ENCODE measurements around the gene DNAJC18. TPM values are rescaled to one million over a fixed set of nuclear protein-coding genes. Genes with fewer than 3 reads are reported as not detected.
A peak's percentile ranks its signal among the peaks of the same experiment; 100 is the strongest.
"Not testable (repeated sequence)": the region's sequence is repeated elsewhere in the genome, so short reads cannot be mapped to it uniquely, and the experiment has no call there.

The DNAJC18 gene
- total and polyA plus RNA-seq, 5 experiments from 2014 or later = 2.8 to 9.1 (median 5.1) TPM

DNA sequence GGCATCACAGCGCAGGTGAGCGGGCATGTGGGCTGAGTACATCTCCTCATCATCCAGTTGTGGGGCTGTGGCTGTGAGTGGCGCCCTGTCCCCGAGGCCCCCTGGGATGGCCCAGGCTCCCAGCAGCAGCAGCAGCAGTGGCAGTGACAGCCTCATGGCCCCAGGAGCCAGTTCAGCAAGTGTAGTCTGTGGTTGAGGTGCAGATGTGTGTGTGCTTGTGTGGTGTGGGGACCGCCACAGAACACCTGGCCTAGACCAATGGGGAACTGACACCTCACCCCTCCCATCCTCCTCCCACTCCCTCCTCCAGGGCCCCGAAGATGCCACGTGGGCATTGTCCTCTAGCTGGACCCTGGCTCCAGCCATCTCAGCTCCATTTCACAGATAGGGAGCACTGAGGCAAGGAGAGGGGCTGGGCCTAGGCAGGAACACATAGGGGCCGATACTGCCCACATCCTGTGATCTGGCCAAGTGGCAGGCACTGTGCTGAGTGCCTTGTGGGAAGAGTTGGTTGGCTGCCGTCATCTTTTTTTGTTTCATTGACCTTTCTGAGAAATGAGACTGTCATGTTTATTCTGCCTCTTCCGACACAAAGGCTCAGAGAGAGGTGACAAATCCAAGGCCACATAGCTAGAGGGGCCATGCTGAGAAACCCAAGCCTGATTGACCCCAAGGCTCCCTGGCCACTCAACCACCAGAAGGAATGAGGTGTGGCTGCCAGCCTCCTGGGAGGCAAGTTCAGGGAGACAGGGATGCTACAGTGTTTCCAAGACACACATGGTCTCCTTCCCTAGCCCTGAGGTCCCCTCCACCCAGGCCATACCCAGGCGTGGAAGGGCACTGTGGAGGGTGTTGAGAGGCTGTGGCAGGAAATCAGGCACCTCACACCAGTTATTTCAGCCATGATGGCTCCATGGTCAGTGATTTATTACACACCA lies 49.4 kb downstream of the DNAJC18 start, which contains the start of gene MZB1:
Gene MZB1 (minus strand): TSS at position 213 of the 938 bp plus-strand sequence. CDS start 57 bp downstream, at position 156.
- ATAC-seq = peak; percentile 11 to 34
- POLR2A ChIA-PET = interaction anchor here (1.1 kb wide), 1 partner anchor 48 kb away, joined by 8 read pairs; the partner anchor contains the start of gene PAIP2
- DNase-seq = peak in 7 of 10 donors; percentile 38 to 75 (median 53)
- Mint-ChIP-seq H3K4me1 (peaks cover 23 to 65% (median 63%) of the 10 kb centered on the region in 4 donors), H3K27me3 (peaks cover 0 to under 1% (median 0%) of the 10 kb centered on the region in 5 donors), H3K36me3 (no peaks in the 10 kb centered on the region), H3K27ac (peak within 1 kb of the TSS; percentile 14 to 90 (median 74)), H3K9me3 (no peaks in the 10 kb centered on the region), H3K4me3 (peak within 1 kb of the TSS in 6 of 10 donors; percentile 11 to 87 (median 66))

DNA sequence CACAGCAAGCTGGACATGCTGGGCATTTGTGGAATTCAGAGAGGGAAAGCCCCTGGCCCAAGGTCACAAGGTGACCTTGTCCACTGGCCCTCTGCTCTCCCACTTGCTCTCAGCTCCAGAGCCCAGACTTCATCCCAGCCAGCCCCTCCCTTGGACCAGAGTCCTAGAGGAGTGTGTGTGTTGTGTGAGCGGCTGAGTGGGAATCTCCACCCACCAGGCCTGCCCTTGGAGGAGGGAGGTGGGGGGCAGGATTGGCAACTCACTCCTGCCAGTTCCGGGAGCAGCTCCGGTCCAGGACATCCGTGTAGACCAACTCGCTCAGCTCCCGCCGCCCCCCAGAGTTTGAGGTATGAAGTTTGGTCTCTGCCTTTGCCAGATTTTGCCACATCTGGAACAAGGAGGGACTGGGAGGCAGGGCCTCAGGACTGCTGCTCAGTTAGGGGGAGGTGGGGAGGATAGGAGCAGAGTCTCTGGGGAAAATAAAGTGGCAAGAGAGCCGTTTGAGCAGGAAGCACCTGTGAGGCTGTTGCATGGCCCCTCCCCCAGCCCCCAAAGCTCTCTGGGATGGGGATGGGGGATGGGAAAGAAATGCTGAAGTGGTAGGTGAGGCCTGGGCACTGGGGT lies 51.0 kb downstream of the DNAJC18 start:
- DNase-seq (peak in 1 of 10 donors; percentile 60), ATAC-seq (no peak)
- Mint-ChIP-seq H3K36me3 (no peaks in the 10 kb centered on the region), H3K27ac (peak overlapping the region in 7 of 10 donors; percentile 3 to 75 (median 63)), H3K9me3 (no peaks in the 10 kb centered on the region), H3K4me1 (peaks cover 28 to 79% (median 70%) of the 10 kb centered on the region in 4 donors), H3K27me3 (no peaks in the 10 kb centered on the region), H3K4me3 (peak overlapping the region in 4 of 10 donors; percentile 18 to 82 (median 28))
- POLR2A ChIA-PET = interaction anchor here (0.6 to 2.0 kb wide), 3 partner anchors 24 to 95 kb away, joined by 3 to 6 read pairs (median 3); partner anchors contain the start of genes MATR3 and PAIP2

- ATAC-seq (no peak), DNase-seq (no peak)
- H3K36me3 Mint-ChIP-seq = no peaks in the 10 kb centered on the region
- no peaks in the 10 kb centered on the region for H3K9me3 Mint-ChIP-seq
- peak overlapping the region in 7 of 10 donors; percentile 9 to 75 (median 63) for H3K27ac Mint-ChIP-seq
- POLR2A ChIA-PET = interaction anchor here (0.6 to 2.0 kb wide), 3 partner anchors 46 to 94 kb away, joined by 3 to 6 read pairs (median 4); partner anchors contain the start of genes MATR3 and PAIP2
- H3K4me1 Mint-ChIP-seq = peaks cover 27 to 78% (median 65%) of the 10 kb centered on the region in 4 donors
- H3K4me3 Mint-ChIP-seq = peak overlapping the region in 2 of 10 donors; percentile 18 to 82
- H3K27me3 Mint-ChIP-seq = no peaks in the 10 kb centered on the region
Measured at GRCh38 chr5:139387611-139388197, 51.6 kb downstream of the DNAJC18 start.

DNA sequence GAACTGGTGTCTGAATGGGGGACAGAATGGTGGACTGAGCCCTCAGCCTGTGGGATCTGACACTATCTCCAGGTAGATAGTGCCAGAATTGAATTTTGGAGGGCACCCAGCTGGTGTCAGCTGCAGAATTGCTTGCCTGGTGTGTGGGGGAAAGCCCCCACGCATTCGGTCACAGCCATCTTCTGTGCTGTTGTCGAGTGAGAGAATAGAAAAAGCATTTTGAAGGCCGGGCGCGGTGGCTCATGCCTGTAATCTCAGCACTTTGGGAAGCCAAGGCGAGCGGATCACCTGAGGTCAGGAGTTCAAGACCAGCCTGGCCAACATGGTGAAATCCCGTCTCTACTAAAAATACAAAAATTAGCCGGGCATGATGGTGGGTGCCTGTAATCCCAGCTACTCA lies 52.4 kb downstream of the DNAJC18 start:
- DNase-seq, ATAC-seq, H3K9me3 Mint-ChIP-seq, H3K27me3 Mint-ChIP-seq, H3K36me3 Mint-ChIP-seq: not testable (repeated sequence)
- H3K4me3 Mint-ChIP-seq = peak overlapping the region in 1 of 10 donors; percentile 8
- POLR2A ChIA-PET = interaction anchor here (2.0 kb wide), 1 partner anchor 45 kb away, joined by 6 read pairs; the partner anchor contains the start of gene PAIP2
- peak overlapping the region in 9 of 10 donors; percentile 27 to 96 (median 70) for H3K27ac Mint-ChIP-seq
- peaks cover 28 to 80% (median 63%) of the 10 kb centered on the region in 4 donors for H3K4me1 Mint-ChIP-seq

DNA sequence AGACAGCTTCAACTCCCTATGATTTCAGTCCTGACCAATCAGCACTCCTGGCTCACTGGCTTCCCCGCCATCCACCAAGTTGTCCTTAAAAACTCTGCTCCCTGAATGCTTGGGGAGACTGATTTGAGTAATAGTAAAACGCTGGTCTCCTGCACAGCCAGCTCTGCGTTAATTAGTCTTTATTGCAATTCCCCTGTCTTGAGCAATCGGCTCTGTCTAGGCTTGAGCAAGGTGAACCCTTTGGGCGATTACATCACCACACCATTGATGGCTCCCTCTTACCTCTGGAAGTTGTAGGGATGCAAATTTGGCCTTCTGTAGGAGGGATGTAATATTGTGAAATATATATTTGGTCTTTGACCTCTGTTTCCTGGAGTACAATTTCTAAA lies 53.3 kb downstream of the DNAJC18 start:
- H3K27me3 Mint-ChIP-seq = no peaks in the 10 kb centered on the region
- H3K4me1 Mint-ChIP-seq = peaks cover 23 to 71% (median 54%) of the 10 kb centered on the region in 4 donors
- peak overlapping the region in 8 of 10 donors; percentile 43 to 96 (median 94) for H3K27ac Mint-ChIP-seq
- DNase-seq (no peak), ATAC-seq (no peak)
- H3K36me3 Mint-ChIP-seq = no peaks in the 10 kb centered on the region
- no peaks in the 10 kb centered on the region for H3K9me3 Mint-ChIP-seq
- H3K4me3 Mint-ChIP-seq = peak overlapping the region in 7 of 10 donors; percentile 11 to 93 (median 50)
- POLR2A ChIA-PET = no interaction called here

DNA sequence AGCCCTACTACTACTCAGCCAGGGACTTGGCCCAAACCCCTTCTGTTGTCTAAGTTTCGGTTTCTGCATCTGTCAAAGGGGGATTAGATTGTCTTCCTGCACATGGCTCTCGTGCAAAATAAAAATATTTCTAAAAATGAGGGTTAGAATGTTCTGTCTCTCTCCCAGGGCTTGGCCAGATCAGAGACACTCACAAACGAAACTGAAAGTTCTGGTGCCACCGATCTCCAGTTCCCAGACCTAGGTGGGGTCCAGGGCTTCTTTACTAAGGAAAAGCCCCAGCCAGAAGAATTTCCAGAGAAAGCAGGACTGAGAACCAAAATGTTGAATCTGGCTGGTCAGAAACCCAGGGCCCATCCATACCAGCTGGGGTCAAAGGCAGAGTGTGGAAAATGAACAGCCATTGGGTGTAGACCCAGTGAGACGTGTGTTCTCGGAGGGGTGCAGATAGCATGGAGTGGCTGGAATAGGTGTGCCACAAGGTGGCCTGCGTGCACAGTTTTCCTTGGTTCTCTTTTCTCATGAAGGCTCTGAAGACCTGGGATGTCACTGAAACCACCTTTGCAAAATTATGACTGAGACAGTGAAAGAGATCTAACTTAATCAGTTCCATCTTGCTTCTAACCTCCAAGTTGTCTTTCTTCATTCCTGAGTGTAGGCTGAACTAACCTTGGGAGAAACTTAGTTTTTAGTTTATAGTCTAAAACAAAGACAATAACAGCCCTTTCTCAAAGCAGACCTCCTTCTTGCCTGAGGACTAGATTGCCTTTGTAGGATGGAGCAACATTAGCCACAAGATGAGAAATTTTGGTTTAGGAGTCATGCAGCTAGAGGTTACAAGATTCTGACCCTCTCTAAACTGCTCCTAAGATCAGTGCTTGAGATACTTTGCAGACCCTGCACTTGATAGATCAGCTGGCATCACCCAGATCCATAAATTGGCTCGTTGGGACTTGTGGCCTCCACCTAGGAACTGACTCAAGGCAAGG lies 54.0 kb downstream of the DNAJC18 start:
- ATAC-seq = peak; percentile 28 to 44
- H3K36me3 Mint-ChIP-seq = no peaks in the 10 kb centered on the region
- H3K9me3 Mint-ChIP-seq = no peaks in the 10 kb centered on the region
- POLR2A ChIA-PET = interaction anchor here (1.1 kb wide), 1 partner anchor 43 kb away, joined by 3 read pairs; no protein-coding TSS in a partner anchor
- DNase-seq = peak in 3 of 10 donors; percentile 36 to 44 (median 39)
- H3K4me3 Mint-ChIP-seq = peak overlapping the region; percentile 83 to 93 (median 88)
- H3K27me3 Mint-ChIP-seq = no peaks in the 10 kb centered on the region
- H3K27ac Mint-ChIP-seq = peak overlapping the region; percentile 88 to 96 (median 94)
- peaks cover 19 to 64% (median 47%) of the 10 kb centered on the region in 4 donors for H3K4me1 Mint-ChIP-seq

DNA sequence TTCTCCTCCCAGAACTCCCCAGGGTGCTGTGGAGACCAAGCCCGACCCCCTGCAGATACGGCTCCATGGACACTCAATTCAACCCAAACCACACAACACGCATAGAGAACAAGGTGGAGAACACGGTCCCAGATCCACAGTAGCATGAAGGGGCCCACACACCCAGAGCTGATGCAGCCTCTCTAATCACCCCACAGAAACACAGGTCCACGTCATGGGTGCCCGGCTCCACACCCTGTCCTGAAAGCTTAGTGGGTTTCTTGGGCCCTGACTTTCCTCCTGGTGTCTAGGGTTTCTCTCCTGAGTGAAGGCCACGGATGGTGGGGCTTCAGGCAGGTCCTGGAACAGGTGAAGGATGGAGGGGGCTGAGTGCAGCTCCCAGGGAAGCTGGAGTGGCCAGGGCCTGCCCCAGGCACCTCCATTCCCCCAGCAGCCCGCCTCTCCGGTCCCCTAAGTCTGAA lies 54.7 kb downstream of the DNAJC18 start:
- Mint-ChIP-seq H3K27ac (peak overlapping the region; percentile 88 to 96 (median 94)), H3K27me3 (no peaks in the 10 kb centered on the region), H3K4me3 (peak overlapping the region; percentile 83 to 93 (median 88)), H3K9me3 (no peaks in the 10 kb centered on the region), H3K4me1 (peaks cover 15 to 57% (median 40%) of the 10 kb centered on the region in 4 donors), H3K36me3 (no peaks in the 10 kb centered on the region)
- ATAC-seq = peak in 1 of 2 donors; percentile 2
- POLR2A ChIA-PET = interaction anchor here (1.1 kb wide), 1 partner anchor 43 kb away, joined by 3 read pairs; no protein-coding TSS in a partner anchor
- no peak for DNase-seq

DNA sequence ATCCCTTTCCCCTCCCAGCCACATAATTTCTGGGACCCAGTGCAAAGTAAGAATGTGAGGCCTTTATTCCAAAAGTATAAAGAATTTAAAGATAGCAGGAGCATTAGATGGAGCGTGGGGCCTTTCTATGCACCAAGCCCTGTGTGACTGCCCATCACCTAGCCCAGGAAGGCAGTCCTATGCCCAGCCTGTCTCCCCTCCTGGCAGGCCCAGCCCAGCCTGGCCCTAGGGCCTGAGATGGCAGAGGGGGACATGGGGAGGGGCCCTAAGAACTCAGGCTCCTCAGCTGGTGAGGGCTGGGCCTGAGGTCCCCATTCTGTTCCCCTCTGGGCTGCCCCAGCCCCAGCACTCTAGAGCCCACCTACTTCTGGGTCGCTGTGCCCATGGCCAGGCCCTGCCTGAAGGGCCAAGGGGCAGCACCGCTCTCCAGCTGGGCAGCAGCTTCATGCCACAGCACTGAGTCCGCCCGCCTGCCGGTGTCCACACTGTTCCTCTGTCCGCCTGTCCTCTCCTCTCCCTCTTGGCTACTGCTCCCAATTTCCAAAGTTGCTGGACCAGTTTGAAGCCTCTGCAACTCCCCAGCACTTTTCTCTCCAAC lies 55.2 kb downstream of the DNAJC18 start:
- peak overlapping the region in 9 of 10 donors; percentile 83 to 93 (median 88) for H3K4me3 Mint-ChIP-seq

GRCh38 chr5:139383275-139383992 lies 55.9 kb downstream of the DNAJC18 start, which contains the start of gene SLC23A1:
Gene SLC23A1, minus strand, starts transcription at chr5:139383297. Its CDS starts 44 bp downstream, at chr5:139383253.
- ATAC-seq (no peak), DNase-seq (no peak)
- Mint-ChIP-seq H3K4me1 (peaks cover 15 to 47% (median 32%) of the 10 kb centered on the region in 4 donors), H3K27me3 (no peaks in the 10 kb centered on the region), H3K4me3 (peak within 1 kb of the TSS in 3 of 10 donors; percentile 14 to 51 (median 38)), H3K36me3 (no peaks in the 10 kb centered on the region), H3K9me3 (no peaks in the 10 kb centered on the region), H3K27ac (peak within 1 kb of the TSS in 7 of 10 donors; percentile 53 to 90 (median 66))
- POLR2A ChIA-PET = no interaction called here

More for the DNA sequence above, 55.2 kb downstream of the DNAJC18 start:
- POLR2A ChIA-PET = interaction anchor here (1.1 kb wide), 1 partner anchor 42 kb away, joined by 3 read pairs; no protein-coding TSS in a partner anchor
- Mint-ChIP-seq H3K36me3 (no peaks in the 10 kb centered on the region), H3K9me3 (no peaks in the 10 kb centered on the region), H3K27ac (peak overlapping the region; percentile 88 to 96 (median 94)), H3K27me3 (no peaks in the 10 kb centered on the region), H3K4me1 (peaks cover 14 to 52% (median 36%) of the 10 kb centered on the region in 4 donors)
- DNase-seq = no peak
- ATAC-seq = no peak

GRCh38 chr5:139382807-139383206 lies 56.5 kb downstream of the DNAJC18 start:
- Mint-ChIP-seq H3K4me3 (no peak overlapping the region), H3K27ac (no peak overlapping the region), H3K27me3 (no peaks in the 10 kb centered on the region), H3K4me1 (peaks cover 13 to 42% (median 30%) of the 10 kb centered on the region in 4 donors), H3K9me3 (no peaks in the 10 kb centered on the region), H3K36me3 (no peaks in the 10 kb centered on the region)
- DNase-seq (no peak), ATAC-seq (no peak)
- POLR2A ChIA-PET = no interaction called here

Data from naive thymus-derived CD8-positive, alpha-beta T cell (primary cell).